C4-2B (cell line): ENCODE results near the gene HIF3A.

Experiments used
- ZFX ChIP-seq: fragments of 450-650 bp; IDR thresholded peaks from 2 replicates; pipeline ENCODE4 v1.6.1; 2017
- TF ChIP-seq, protein P1 (sequence below): fragments of 450-650 bp; conservative IDR thresholded peaks from 2 replicates; pipeline ENCODE4 v1.5.1; 2017; ENCODE audit warnings: mild to moderate bottlenecking

DNA sequence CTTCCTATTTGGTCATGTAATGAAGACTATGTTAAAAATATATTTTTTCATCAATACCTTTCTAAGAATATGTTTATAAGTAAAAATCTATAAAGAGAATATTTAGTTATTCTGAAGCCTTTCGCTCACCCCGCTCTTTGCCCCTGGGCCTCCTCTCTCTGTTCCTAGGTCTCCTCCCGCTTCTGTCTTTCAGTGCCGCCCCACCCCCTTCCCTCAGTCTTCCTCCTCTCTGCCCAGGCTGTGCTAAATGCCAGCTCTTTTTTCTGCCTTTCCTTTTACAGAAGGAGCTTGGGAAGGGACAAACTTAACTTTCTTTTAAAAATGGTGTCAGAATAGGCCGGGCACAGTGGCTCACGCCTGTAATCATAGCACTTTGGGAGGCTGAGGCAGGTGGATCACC, 22.8 kb downstream of the HIF3A start:
- TF ChIP-seq, protein P1, sequence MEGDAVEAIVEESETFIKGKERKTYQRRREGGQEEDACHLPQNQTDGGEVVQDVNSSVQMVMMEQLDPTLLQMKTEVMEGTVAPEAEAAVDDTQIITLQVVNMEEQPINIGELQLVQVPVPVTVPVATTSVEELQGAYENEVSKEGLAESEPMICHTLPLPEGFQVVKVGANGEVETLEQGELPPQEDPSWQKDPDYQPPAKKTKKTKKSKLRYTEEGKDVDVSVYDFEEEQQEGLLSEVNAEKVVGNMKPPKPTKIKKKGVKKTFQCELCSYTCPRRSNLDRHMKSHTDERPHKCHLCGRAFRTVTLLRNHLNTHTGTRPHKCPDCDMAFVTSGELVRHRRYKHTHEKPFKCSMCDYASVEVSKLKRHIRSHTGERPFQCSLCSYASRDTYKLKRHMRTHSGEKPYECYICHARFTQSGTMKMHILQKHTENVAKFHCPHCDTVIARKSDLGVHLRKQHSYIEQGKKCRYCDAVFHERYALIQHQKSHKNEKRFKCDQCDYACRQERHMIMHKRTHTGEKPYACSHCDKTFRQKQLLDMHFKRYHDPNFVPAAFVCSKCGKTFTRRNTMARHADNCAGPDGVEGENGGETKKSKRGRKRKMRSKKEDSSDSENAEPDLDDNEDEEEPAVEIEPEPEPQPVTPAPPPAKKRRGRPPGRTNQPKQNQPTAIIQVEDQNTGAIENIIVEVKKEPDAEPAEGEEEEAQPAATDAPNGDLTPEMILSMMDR, result no peak
- no peak for TF ChIP-seq ZFX
